Upper lobe of left lung (tissue), 6 donors: ENCODE data around the gene ZNF618. TPM values are rescaled to one million over a fixed set of nuclear protein-coding genes. Genes with fewer than 3 reads are reported as not detected.
A peak's percentile ranks its signal among the peaks of the same experiment; 100 is the strongest.

Source experiments
- ATAC-seq, 2 donors: fragments of 200-7000 bp; cut with Tn5 transposase; one replicate each; pipeline ENCODE4 v1.9.1; 2022; ENCODE audit warnings: mild to moderate bottlenecking in 2 of 2, moderate library complexity in 2 of 2; ENCODE audit not compliant: low FRiP score in 2 of 2
- DNase-seq, 2 donors: peaks; one replicate each; pipeline ENCODE4 v3.0.0-alpha.2; 2019 to 2020
- H3K27ac ChIP-seq, 4 donors: fragments of 200-600 bp; sonication (generic); one replicate each; pipeline ENCODE4 v1.5.1; 2016 to 2019
- H3K27me3 ChIP-seq, 4 donors: fragments of 200-600 bp; sonication (generic); one replicate each; pipeline ENCODE4 v1.5.1; 2017 to 2019
- H3K36me3 ChIP-seq, 4 donors: fragments of 200-600 bp; sonication (generic); one replicate each; pipeline ENCODE4 v1.5.1; 2016 to 2019
- H3K4me1 ChIP-seq, 4 donors: fragments of 200-600 bp; sonication (generic); one replicate each; pipeline ENCODE4 v1.5.1; 2018 to 2019
- H3K4me3 ChIP-seq, 4 donors: fragments of 200-600 bp; sonication (generic); one replicate each; pipeline ENCODE4 v1.5.1; 2017 to 2019; ENCODE audit warnings: mild to moderate bottlenecking in 2 of 4, moderate library complexity in 1 of 4
- H3K9me3 ChIP-seq, 4 donors: fragments of 200-600 bp; sonication (generic); one replicate each; pipeline ENCODE4 v1.5.1; 2018 to 2019
- EP300 ChIP-seq, 4 donors: sonication (generic); formaldehyde crosslinking; IDR thresholded peaks; one replicate each; pipeline ENCODE4 v1.5.1; 2017; ENCODE audit warnings: antibody characterized with exemption in 4 of 4, control low read depth in 2 of 4
- POLR2A ChIP-seq, 4 donors: fragments of 450-650 bp; IDR thresholded peaks; one replicate each; pipeline ENCODE4 v1.5.1; 2016 to 2017; ENCODE audit warnings: antibody characterized with exemption in 4 of 4, mild to moderate bottlenecking in 2 of 4
- POLR2AphosphoS5 ChIP-seq, 2 donors: sonication (generic); formaldehyde crosslinking; IDR thresholded peaks; one replicate each; pipeline ENCODE4 v1.5.1; 2017; ENCODE audit warnings: antibody characterized with exemption in 2 of 2
- WGBS, 2 donors: methylation state at CpG; one replicate each; pipeline ENCODE4 v1.1.5; 2017 to 2018; 5-methylcytosine and 5-hydroxymethylcytosine counted together
- total RNA-seq, 6 donors: library from RNA; depleted of rRNA in 4 of 6; stranded (reverse); fragments of >200 nt in 4 of 6; gene quantifications; one replicate each; pipeline versions ENCODE4 v1.1.0 to v1.2.1, GENCODE V29; 2016 to 2021
- TF ChIP-seq, protein P1 (sequence below), 6 experiments: fragments of 450-650 bp in 4 of 6; fragments of 200-600 bp in 2 of 6; sonication (generic) in 2 of 6; IDR thresholded peaks; one replicate each; pipeline ENCODE4 v1.5.1; 2016 to 2019; ENCODE audit warnings: antibody characterized with exemption in 6 of 6
- donor health status: DM: no; HTN: no; CAD: no; lungs with moderate emphysema.
- donor health status: DM: no; HTN: yes; CAD: no; lungs with severe emphysema.

Gene ZNF618
- total RNA-seq, 6 donors from 2014 or later = 3.2 to 11.6 (median 9.1) TPM

GRCh38 chr9:113879911-113880310, 3.8 kb downstream of the ZNF618 start:
- Histone ChIP-seq H3K9me3 (no peaks in the 10 kb centered on the region), H3K4me1 (peaks cover 6 to 21% (median 17%) of the 10 kb centered on the region in 4 donors), H3K4me3 (no peak overlapping the region), H3K27ac (no peak overlapping the region), H3K36me3 (no peaks in the 10 kb centered on the region), H3K27me3 (no peaks in the 10 kb centered on the region)
- no peak for DNase-seq
- 69 to 75% methylated on average over 4 of the region's 4 CpGs for WGBS, 2 donors
- no peak for ATAC-seq
- TF ChIP-seq POLR2A (IDR thresholded peaks at IDR 0.05) (no peak), EP300 (IDR thresholded peaks at IDR 0.05) (no peak), POLR2AphosphoS5 (IDR thresholded peaks at IDR 0.05) (no peak)
- TF ChIP-seq, protein P1, sequence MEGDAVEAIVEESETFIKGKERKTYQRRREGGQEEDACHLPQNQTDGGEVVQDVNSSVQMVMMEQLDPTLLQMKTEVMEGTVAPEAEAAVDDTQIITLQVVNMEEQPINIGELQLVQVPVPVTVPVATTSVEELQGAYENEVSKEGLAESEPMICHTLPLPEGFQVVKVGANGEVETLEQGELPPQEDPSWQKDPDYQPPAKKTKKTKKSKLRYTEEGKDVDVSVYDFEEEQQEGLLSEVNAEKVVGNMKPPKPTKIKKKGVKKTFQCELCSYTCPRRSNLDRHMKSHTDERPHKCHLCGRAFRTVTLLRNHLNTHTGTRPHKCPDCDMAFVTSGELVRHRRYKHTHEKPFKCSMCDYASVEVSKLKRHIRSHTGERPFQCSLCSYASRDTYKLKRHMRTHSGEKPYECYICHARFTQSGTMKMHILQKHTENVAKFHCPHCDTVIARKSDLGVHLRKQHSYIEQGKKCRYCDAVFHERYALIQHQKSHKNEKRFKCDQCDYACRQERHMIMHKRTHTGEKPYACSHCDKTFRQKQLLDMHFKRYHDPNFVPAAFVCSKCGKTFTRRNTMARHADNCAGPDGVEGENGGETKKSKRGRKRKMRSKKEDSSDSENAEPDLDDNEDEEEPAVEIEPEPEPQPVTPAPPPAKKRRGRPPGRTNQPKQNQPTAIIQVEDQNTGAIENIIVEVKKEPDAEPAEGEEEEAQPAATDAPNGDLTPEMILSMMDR (IDR thresholded peaks at IDR 0.05) = no peak

DNA sequence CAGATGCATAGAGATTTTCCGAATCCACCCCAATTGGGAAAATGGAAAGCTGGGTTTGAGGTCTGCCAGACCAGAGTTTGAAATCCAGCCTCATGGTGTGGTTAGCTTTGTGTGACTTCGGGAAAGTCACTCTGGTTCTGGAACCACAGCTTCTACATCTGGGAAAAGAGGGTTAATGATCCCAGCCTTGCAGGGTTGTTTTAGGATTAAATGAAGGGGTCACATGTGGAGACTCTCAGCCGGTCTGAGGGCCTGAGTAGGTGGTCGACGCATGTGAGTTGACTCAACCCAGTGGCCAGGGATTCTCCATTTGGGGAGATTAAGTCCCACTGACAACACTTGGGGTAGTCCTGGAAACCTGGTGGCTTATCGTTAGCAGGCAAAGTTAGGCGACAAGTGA, 6.1 kb downstream of the ZNF618 start:
- H3K9me3 ChIP-seq = no peaks in the 10 kb centered on the region
- no peak overlapping the region for H3K27ac ChIP-seq
- WGBS, 2 donors = 85 to 92% methylated on average over 7 of the region's 7 CpGs
- H3K27me3 ChIP-seq = no peaks in the 10 kb centered on the region
- DNase-seq (no peak), ATAC-seq (no peak)
- TF ChIP-seq, protein P1 (IDR thresholded peaks at IDR 0.05) = no peak
- TF ChIP-seq EP300 (IDR thresholded peaks at IDR 0.05) (no peak), POLR2A (IDR thresholded peaks at IDR 0.05) (no peak), POLR2AphosphoS5 (IDR thresholded peaks at IDR 0.05) (no peak)
- peaks cover 13 to 32% (median 27%) of the 10 kb centered on the region in 4 donors for H3K4me1 ChIP-seq
- no peaks in the 10 kb centered on the region for H3K36me3 ChIP-seq
- H3K4me3 ChIP-seq = no peak overlapping the region

GRCh38 chr9:113882636-113883164, 6.6 kb downstream of the ZNF618 start:
- Histone ChIP-seq H3K4me3 (no peak overlapping the region), H3K27ac (no peak overlapping the region), H3K36me3 (no peaks in the 10 kb centered on the region), H3K4me1 (peaks cover 15 to 31% (median 27%) of the 10 kb centered on the region in 4 donors), H3K9me3 (no peaks in the 10 kb centered on the region), H3K27me3 (no peaks in the 10 kb centered on the region)
- no peak for TF ChIP-seq POLR2A (IDR thresholded peaks at IDR 0.05)
- 85 to 88% methylated on average over 7 of the region's 7 CpGs for WGBS, 2 donors
- DNase-seq (no peak), ATAC-seq (no peak)

DNA sequence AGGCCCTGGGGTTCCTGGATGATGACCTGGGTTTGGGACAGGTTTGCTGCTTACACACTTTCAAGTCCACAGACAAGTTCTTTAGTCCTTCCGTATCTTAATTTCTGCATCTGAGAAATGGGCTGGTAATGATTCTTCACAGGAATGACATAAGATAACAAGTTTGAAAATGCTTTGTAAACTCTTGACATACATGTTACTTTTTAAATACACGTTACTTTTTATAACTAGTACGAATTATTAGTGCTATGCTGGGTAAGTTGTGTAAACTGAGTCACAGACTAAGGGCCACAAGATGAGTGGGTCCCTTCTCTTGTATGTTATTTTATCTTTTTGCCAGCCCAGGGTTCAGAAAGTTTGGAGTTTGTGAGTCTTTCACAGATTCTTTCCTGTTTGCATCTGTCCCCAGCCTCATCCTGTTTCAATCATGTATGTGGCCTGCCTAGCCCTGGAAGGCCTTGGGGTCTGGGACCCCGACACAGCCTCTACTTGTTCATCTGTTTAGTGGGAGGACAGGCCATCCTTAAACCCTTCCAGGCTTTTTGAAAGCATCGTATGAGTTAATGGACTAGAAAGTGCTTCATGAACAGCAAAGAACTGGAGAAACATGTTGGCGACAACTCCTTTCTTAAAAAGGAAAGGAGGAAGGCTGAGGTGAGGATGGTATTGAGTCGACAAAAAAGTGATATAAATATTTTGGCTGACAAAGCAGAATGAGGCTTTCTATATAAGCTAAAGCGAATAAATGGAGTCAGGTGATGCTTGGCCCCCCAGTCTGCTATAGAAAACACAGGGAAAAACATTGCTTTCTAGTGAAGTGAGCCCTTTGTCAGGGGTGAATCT, 9.3 kb downstream of the ZNF618 start:
- ATAC-seq (no peak), DNase-seq (no peak)
- WGBS, 2 donors = 72 to 73% methylated on average over 8 of the region's 8 CpGs
- no peaks in the 10 kb centered on the region for H3K27me3 ChIP-seq
- peaks cover 12 to 31% (median 18%) of the 10 kb centered on the region in 4 donors for H3K4me1 ChIP-seq
- H3K4me3 ChIP-seq = peak overlapping the region in 1 of 4 donors; percentile 46
- H3K36me3 ChIP-seq = no peaks in the 10 kb centered on the region
- H3K27ac ChIP-seq = peak overlapping the region; percentile 36 to 73 (median 51)
- H3K9me3 ChIP-seq = peaks cover 0 to 1% (median 0%) of the 10 kb centered on the region in 4 donors
- TF ChIP-seq, protein P1 (IDR thresholded peaks at IDR 0.05) = no peak
- TF ChIP-seq POLR2A (IDR thresholded peaks at IDR 0.05) (no peak), EP300 (IDR thresholded peaks at IDR 0.05) (no peak), POLR2AphosphoS5 (IDR thresholded peaks at IDR 0.05) (no peak)

- 8 to 14% methylated on average over 1 of the region's 1 CpG for WGBS, 2 donors
- Histone ChIP-seq H3K4me3 (peak overlapping the region in 3 of 4 donors; percentile 20 to 46 (median 37)), H3K36me3 (no peaks in the 10 kb centered on the region), H3K27ac (peak overlapping the region; percentile 36 to 73 (median 51)), H3K4me1 (peaks cover 12 to 31% (median 18%) of the 10 kb centered on the region in 4 donors), H3K9me3 (peaks cover 0 to 4% (median 0%) of the 10 kb centered on the region in 4 donors), H3K27me3 (no peaks in the 10 kb centered on the region)
- ATAC-seq = peak in 1 of 2 donors; percentile 58
- TF ChIP-seq EP300 (IDR thresholded peaks at IDR 0.05) (no peak), POLR2AphosphoS5 (IDR thresholded peaks at IDR 0.05) (no peak), POLR2A (IDR thresholded peaks at IDR 0.05) (no peak)
- TF ChIP-seq, protein P1 (IDR thresholded peaks at IDR 0.05) = no peak
- DNase-seq = peak in 1 of 2 donors; percentile 40
Measured at GRCh38 chr9:113886026-113886369, 9.9 kb downstream of the ZNF618 start.
